CD8-positive, alpha-beta memory T cell (primary cell): Measurements from ENCODE around the gene ZRANB2. TPM values are rescaled to one million over a fixed set of nuclear protein-coding genes. Genes with fewer than 3 reads are reported as not detected.

ENCODE experiments used
- CTCF ChIA-PET: fragments of 350-600 bp; sonication (Branson Sonifier 250); formaldehyde crosslinking; loops from one replicate; lab custom pipeline; 2021; ENCODE audit warnings: antibody characterized with exemption; lab: Charles Lee
- POLR2A ChIA-PET: fragments of 350-600 bp; sonication (Branson Sonifier 250); formaldehyde crosslinking; loops from one replicate; lab custom pipeline; 2021; ENCODE audit warnings: antibody characterized with exemption; lab: Charles Lee
- DNase-seq, 5 donors: peaks; one replicate each; pipeline versions ENCODE4 v3.0.0 to v3.0.0-alpha.2; 2020 to 2022; ENCODE audit warnings: mixed read lengths in 1 of 5
- H3K27ac ChIP-seq: one replicate; pipeline ENCODE4 v1.7.0; 2013; ENCODE audit warnings: low read depth, mild to moderate bottlenecking, low read length, moderate library complexity
- H3K27me3 ChIP-seq: 2 replicates; pipeline ENCODE4 v1.7.0; 2013; ENCODE audit warnings: low read length, mild to moderate bottlenecking; ENCODE audit not compliant: insufficient read depth, poor library complexity, severe bottlenecking
- H3K36me3 ChIP-seq: 2 replicates; pipeline ENCODE4 v1.7.0; 2013; ENCODE audit warnings: mild to moderate bottlenecking, low read length, moderate library complexity; ENCODE audit not compliant: insufficient read depth
- H3K4me1 ChIP-seq: 2 replicates; pipeline ENCODE4 v1.7.0; 2013; ENCODE audit warnings: mild to moderate bottlenecking, low read length, moderate library complexity; ENCODE audit not compliant: insufficient read depth
- H3K4me3 ChIP-seq: 2 replicates; pipeline ENCODE4 v1.7.0; 2013; ENCODE audit warnings: mild to moderate bottlenecking, low read length
- H3K9me3 ChIP-seq: 2 replicates; pipeline ENCODE4 v1.7.0; 2013; ENCODE audit warnings: mild to moderate bottlenecking, low read length
- H3K27ac Mint-ChIP-seq, 8 donors: one replicate each; pipeline ENCODE4 v1.8.0; 2020 to 2021; ENCODE audit warnings: mixed read lengths in 8 of 8, mild to moderate bottlenecking in 6 of 8, inconsistent platforms in 3 of 8, moderate library complexity in 3 of 8
- H3K27me3 Mint-ChIP-seq, 2 donors: one replicate each; pipeline ENCODE4 v1.8.0; 2020 to 2021; ENCODE audit warnings: mixed read lengths in 2 of 2, mild to moderate bottlenecking in 1 of 2, moderate library complexity in 1 of 2
- H3K36me3 Mint-ChIP-seq, 3 donors: one replicate each; pipeline ENCODE4 v1.8.0; 2020 to 2021; ENCODE audit warnings: mixed read lengths in 3 of 3, inconsistent platforms in 1 of 3, mild to moderate bottlenecking in 1 of 3
- H3K4me1 Mint-ChIP-seq, 3 donors: one replicate each; pipeline ENCODE4 v1.8.0; 2020 to 2021; ENCODE audit warnings: mixed read lengths in 3 of 3, inconsistent platforms in 1 of 3, mild to moderate bottlenecking in 1 of 3
- H3K4me3 Mint-ChIP-seq, 7 donors: one replicate each; pipeline ENCODE4 v1.8.0; 2020 to 2021; ENCODE audit warnings: mixed read lengths in 7 of 7, mild to moderate bottlenecking in 6 of 7, moderate library complexity in 4 of 7, inconsistent platforms in 2 of 7
- H3K9me3 Mint-ChIP-seq, 5 donors: one replicate each; pipeline ENCODE4 v1.8.0; 2020 to 2022; ENCODE audit warnings: mixed read lengths in 5 of 5, mild to moderate bottlenecking in 3 of 5, moderate library complexity in 2 of 5, inconsistent platforms in 1 of 5
- polyA plus RNA-seq: library from polyadenylated mRNA; unstranded; fragments of 300-500 nt; fragmentation: Illumina TruSeq; gene quantifications from one replicate; pipeline ENCODE4 v1.2.3, GENCODE V29; 2021
- total RNA-seq, 2 experiments: library from RNA; stranded (reverse); gene quantifications; one replicate each; pipeline ENCODE4 v1.2.3, GENCODE V29; 2021

Gene ZRANB2
- total and polyA plus RNA-seq, 3 experiments from 2014 or later: 44.7 to 99.5 (median 98.6) TPM

- ChIA-PET POLR2A (no interaction called here), CTCF (no interaction called here)
- Mint-ChIP-seq H3K36me3 (no peaks in the 10 kb centered on the region), H3K9me3 (no peaks in the 10 kb centered on the region), H3K27ac (no peak overlapping the region), H3K4me1 (no peaks in the 10 kb centered on the region), H3K4me3 (no peak overlapping the region), H3K27me3 (peaks cover 2 to 43% of the 10 kb centered on the region in 2 donors)
- Histone ChIP-seq H3K9me3 (no peaks in the 10 kb centered on the region), H3K4me1 (no peaks in the 10 kb centered on the region), H3K36me3 (no peaks in the 10 kb centered on the region), H3K4me3 (no peak overlapping the region), H3K27me3 (no peaks in the 10 kb centered on the region), H3K27ac (no peak overlapping the region)
- DNase-seq: no peak
Observed at GRCh38 chr1:71033136-71033535, 47.7 kb downstream of the ZRANB2 start.

GRCh38 chr1:71031426-71031825 is 49.4 kb downstream of the ZRANB2 start:
- H3K27me3 ChIP-seq: no peaks in the 10 kb centered on the region
- ChIA-PET POLR2A (no interaction called here), CTCF (no interaction called here)
- Mint-ChIP-seq H3K27ac (no peak overlapping the region), H3K4me3 (no peak overlapping the region), H3K9me3 (no peaks in the 10 kb centered on the region), H3K27me3 (peaks cover 2 to 45% of the 10 kb centered on the region in 2 donors), H3K4me1 (no peaks in the 10 kb centered on the region), H3K36me3 (no peaks in the 10 kb centered on the region)
- H3K4me1 ChIP-seq: no peaks in the 10 kb centered on the region
- no peak overlapping the region for H3K27ac ChIP-seq
- no peaks in the 10 kb centered on the region for H3K36me3 ChIP-seq
- no peak overlapping the region for H3K4me3 ChIP-seq
- DNase-seq: no peak
- H3K9me3 ChIP-seq: no peaks in the 10 kb centered on the region

- no peak overlapping the region for H3K27ac Mint-ChIP-seq
- H3K4me3 ChIP-seq: no peak overlapping the region
- no peak overlapping the region for H3K4me3 Mint-ChIP-seq
- no peaks in the 10 kb centered on the region for H3K9me3 Mint-ChIP-seq
- ChIA-PET CTCF (no interaction called here), POLR2A (no interaction called here)
- H3K4me1 ChIP-seq: no peaks in the 10 kb centered on the region
- H3K36me3 Mint-ChIP-seq: no peaks in the 10 kb centered on the region
- H3K27me3 ChIP-seq: no peaks in the 10 kb centered on the region
- DNase-seq: no peak
- H3K27me3 Mint-ChIP-seq: peaks cover 2 to 34% of the 10 kb centered on the region in 2 donors
- no peaks in the 10 kb centered on the region for H3K4me1 Mint-ChIP-seq
- H3K36me3 ChIP-seq: no peaks in the 10 kb centered on the region
- H3K27ac ChIP-seq: no peak overlapping the region
- H3K9me3 ChIP-seq: no peaks in the 10 kb centered on the region
Observed at GRCh38 chr1:71030026-71030425, 50.8 kb downstream of the ZRANB2 start.

GRCh38 chr1:71028981-71029380 is 51.9 kb downstream of the ZRANB2 start:
- Histone ChIP-seq H3K27me3 (no peaks in the 10 kb centered on the region), H3K4me3 (no peak overlapping the region), H3K27ac (no peak overlapping the region), H3K9me3 (no peaks in the 10 kb centered on the region), H3K36me3 (no peaks in the 10 kb centered on the region), H3K4me1 (no peaks in the 10 kb centered on the region)
- H3K4me1 Mint-ChIP-seq: no peaks in the 10 kb centered on the region
- POLR2A ChIA-PET: no interaction called here
- no peak for DNase-seq
- H3K36me3 Mint-ChIP-seq: no peaks in the 10 kb centered on the region
- CTCF ChIA-PET: no interaction called here
- no peaks in the 10 kb centered on the region for H3K9me3 Mint-ChIP-seq
- no peak overlapping the region for H3K4me3 Mint-ChIP-seq
- no peak overlapping the region for H3K27ac Mint-ChIP-seq
- peaks cover 2 to 37% of the 10 kb centered on the region in 2 donors for H3K27me3 Mint-ChIP-seq

GRCh38 chr1:71027991-71028390 is 52.8 kb downstream of the ZRANB2 start:
- no peaks in the 10 kb centered on the region for H3K27me3 ChIP-seq

GRCh38 chr1:71026093-71026492 is 54.7 kb downstream of the ZRANB2 start:
- H3K9me3 ChIP-seq: no peaks in the 10 kb centered on the region
- no peaks in the 10 kb centered on the region for H3K27me3 ChIP-seq
- Mint-ChIP-seq H3K36me3 (no peaks in the 10 kb centered on the region), H3K27ac (no peak overlapping the region), H3K4me3 (no peak overlapping the region), H3K27me3 (peaks cover 0 to 31% of the 10 kb centered on the region in 2 donors), H3K9me3 (no peaks in the 10 kb centered on the region), H3K4me1 (no peaks in the 10 kb centered on the region)
- DNase-seq: no peak
- POLR2A ChIA-PET: no interaction called here
- no peak overlapping the region for H3K27ac ChIP-seq
- no peaks in the 10 kb centered on the region for H3K36me3 ChIP-seq
- no peaks in the 10 kb centered on the region for H3K4me1 ChIP-seq
- H3K4me3 ChIP-seq: no peak overlapping the region
- CTCF ChIA-PET: no interaction called here

More at GRCh38 chr1:71027991-71028390, 52.8 kb downstream of the ZRANB2 start:
- Histone ChIP-seq H3K9me3 (no peaks in the 10 kb centered on the region), H3K36me3 (no peaks in the 10 kb centered on the region), H3K27ac (no peak overlapping the region), H3K4me1 (no peaks in the 10 kb centered on the region), H3K4me3 (no peak overlapping the region)
- H3K9me3 Mint-ChIP-seq: no peaks in the 10 kb centered on the region
- ChIA-PET CTCF (no interaction called here), POLR2A (no interaction called here)
- no peak overlapping the region for H3K27ac Mint-ChIP-seq
- peaks cover 2 to 32% of the 10 kb centered on the region in 2 donors for H3K27me3 Mint-ChIP-seq
- no peak overlapping the region for H3K4me3 Mint-ChIP-seq
- H3K4me1 Mint-ChIP-seq: no peaks in the 10 kb centered on the region
- DNase-seq: no peak
- H3K36me3 Mint-ChIP-seq: no peaks in the 10 kb centered on the region

- POLR2A ChIA-PET: no interaction called here
- peaks cover 3% of the 10 kb centered on the region for H3K27me3 ChIP-seq
- Mint-ChIP-seq H3K36me3 (no peaks in the 10 kb centered on the region), H3K4me1 (no peaks in the 10 kb centered on the region), H3K27ac (no peak overlapping the region), H3K4me3 (no peak overlapping the region), H3K9me3 (no peaks in the 10 kb centered on the region), H3K27me3 (peaks cover 4 to 23% of the 10 kb centered on the region in 2 donors)
- no peaks in the 10 kb centered on the region for H3K36me3 ChIP-seq
- CTCF ChIA-PET: no interaction called here
- no peaks in the 10 kb centered on the region for H3K9me3 ChIP-seq
- no peaks in the 10 kb centered on the region for H3K4me1 ChIP-seq
- H3K4me3 ChIP-seq: no peak overlapping the region
- H3K27ac ChIP-seq: no peak overlapping the region
- DNase-seq: no peak
Observed at GRCh38 chr1:71023515-71023914, 57.3 kb downstream of the ZRANB2 start.

GRCh38 chr1:71019233-71019969 is 61.4 kb downstream of the ZRANB2 start:
- Histone ChIP-seq H3K4me1 (no peaks in the 10 kb centered on the region), H3K9me3 (no peaks in the 10 kb centered on the region), H3K27ac (no peak overlapping the region), H3K4me3 (no peak overlapping the region), H3K36me3 (no peaks in the 10 kb centered on the region), H3K27me3 (peaks cover 3% of the 10 kb centered on the region)
- H3K4me3 Mint-ChIP-seq: no peak overlapping the region
- peaks cover 10 to 22% of the 10 kb centered on the region in 2 donors for H3K27me3 Mint-ChIP-seq
- no peak overlapping the region for H3K27ac Mint-ChIP-seq
- no peaks in the 10 kb centered on the region for H3K9me3 Mint-ChIP-seq
- POLR2A ChIA-PET: no interaction called here
- CTCF ChIA-PET: no interaction called here
- no peaks in the 10 kb centered on the region for H3K4me1 Mint-ChIP-seq
- DNase-seq: no peak
- H3K36me3 Mint-ChIP-seq: no peaks in the 10 kb centered on the region
